ENCODE results near the gene NNAT. TPM values are rescaled to one million over a fixed set of nuclear protein-coding genes. Genes with fewer than 3 reads are reported as not detected.

NNAT gene
- total RNA-seq, 1 donor from 2014 or later, result 8.3 TPM

DNA sequence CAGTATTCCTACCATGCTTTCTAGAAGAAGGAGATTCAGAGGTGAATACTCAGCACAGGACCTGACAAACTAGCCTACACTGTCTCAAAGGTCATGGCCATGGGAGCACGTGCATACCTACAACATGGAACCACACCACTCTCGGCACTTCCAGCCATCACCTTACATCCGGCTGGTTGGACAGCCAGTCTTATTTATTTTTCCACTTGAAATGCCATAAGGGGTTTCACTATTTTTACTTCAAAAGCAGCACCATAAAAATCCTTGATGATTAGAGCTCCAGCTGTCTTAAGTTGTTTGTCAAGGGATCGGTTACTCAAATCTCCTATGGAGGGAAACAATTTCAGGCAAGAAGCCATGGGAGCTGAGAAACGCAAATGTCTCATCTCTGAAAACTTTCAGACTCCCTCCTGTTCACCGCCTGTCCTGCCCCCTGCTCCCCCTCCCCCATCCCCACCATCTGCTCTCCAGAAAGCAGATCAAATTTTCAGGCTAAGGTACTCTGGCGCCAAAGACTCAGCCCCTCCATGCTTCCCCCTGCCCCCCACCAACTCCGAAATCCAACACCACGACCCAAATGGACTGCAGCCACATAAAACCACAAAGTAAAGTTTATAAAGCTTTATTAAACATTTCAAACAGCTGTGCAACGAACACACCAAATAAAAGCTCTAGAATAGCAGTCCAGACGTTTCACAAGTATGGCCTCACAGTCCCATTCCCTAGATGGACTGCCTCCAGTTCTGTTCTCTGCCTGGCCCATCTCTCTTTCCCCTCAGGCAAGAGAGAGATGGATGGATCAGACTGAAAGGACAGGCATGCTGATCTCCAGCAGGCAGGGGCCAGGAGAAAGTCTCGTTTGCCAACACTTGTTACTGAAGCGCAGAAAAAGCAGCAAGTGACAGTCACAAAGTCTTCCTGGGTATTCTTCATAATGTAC is 4.0 kb upstream of the NNAT start:
- TF ChIP-seq CTCF (IDR thresholded peaks at IDR 0.05) (no peak), POLR2AphosphoS5 (IDR thresholded peaks at IDR 0.05; ENCODE audit: insufficient read depth in 1 of 2, low read depth in 1 of 2) (no peak), POLR2A (IDR thresholded peaks at IDR 0.05) (no peak)
- peaks cover 57% of the 10 kb centered on the region for H3K4me1 ChIP-seq
- intact Hi-C loops (cut with DNase I), result no loop called here
- peaks cover 0 to 20% of the 10 kb centered on the region in 2 donors for H3K36me3 ChIP-seq
- H3K27ac ChIP-seq, result peak overlapping the region; percentile 25
- H3K9me3 ChIP-seq, result no peaks in the 10 kb centered on the region
- no peak for DNase-seq (ENCODE audit: extremely low spot score in 2 of 2)
- no peak overlapping the region for H3K4me3 ChIP-seq
- H3K27me3 ChIP-seq, result no peaks in the 10 kb centered on the region

- Histone ChIP-seq H3K4me3 (no peak overlapping the region), H3K4me1 (peaks cover 63% of the 10 kb centered on the region), H3K27ac (peak overlapping the region; percentile 25), H3K36me3 (peaks cover 0 to 20% of the 10 kb centered on the region in 2 donors), H3K9me3 (no peaks in the 10 kb centered on the region), H3K27me3 (no peaks in the 10 kb centered on the region)
- no peak for DNase-seq (ENCODE audit: extremely low spot score in 2 of 2)
- intact Hi-C loops (cut with DNase I), result no loop called here
- TF ChIP-seq POLR2AphosphoS5 (IDR thresholded peaks at IDR 0.05; ENCODE audit: insufficient read depth in 1 of 2, low read depth in 1 of 2) (no peak), CTCF (IDR thresholded peaks at IDR 0.05) (no peak), POLR2A (IDR thresholded peaks at IDR 0.05) (no peak)
Observed at GRCh38 chr20:37518059-37518458, 3.0 kb upstream of the NNAT start.

DNA sequence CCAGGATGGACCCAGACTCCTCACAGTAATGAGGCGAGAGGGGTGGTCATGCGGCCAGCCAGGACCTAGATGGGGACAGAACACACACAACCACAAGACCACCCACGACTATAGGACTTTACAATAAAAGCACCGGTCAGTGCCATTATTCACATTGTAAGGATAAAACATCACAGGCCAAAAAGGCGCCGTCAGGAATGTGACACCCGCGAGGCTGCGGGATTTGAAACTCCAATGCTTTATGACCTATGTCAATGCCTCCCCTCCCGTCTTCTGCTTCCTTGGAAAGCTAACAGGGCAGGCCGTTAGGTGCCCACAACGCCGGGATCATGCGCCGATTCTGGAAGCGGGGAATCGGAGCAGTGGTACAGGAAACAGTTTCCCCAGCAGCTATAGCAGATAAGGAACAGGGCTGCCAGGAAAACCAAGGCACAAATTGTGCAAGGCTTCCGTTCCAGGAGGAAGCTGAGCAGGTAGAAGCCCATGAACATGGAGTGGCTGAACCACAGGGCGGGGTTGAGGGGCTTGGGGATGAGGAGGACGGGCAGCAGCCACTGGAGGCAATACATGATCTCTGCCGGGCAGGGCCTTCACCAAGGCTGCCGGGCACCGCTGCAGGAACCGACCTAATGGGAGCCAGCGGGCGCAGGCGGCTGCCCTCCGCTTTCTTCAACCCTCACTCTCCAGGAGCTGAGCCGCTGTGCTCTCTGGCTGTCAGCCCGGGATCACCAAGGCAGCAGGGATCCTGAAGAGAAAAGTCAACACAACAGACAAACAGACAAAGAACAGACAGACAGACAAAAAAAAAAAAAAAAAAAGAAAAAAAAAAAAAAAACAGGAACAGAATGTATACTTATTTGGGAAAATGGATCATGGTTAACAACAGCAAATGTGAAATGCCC is 2.2 kb upstream of the NNAT start:
- Histone ChIP-seq H3K4me3 (no peak overlapping the region), H3K27ac (peak overlapping the region; percentile 25), H3K9me3 (no peaks in the 10 kb centered on the region), H3K4me1 (peaks cover 71% of the 10 kb centered on the region), H3K36me3 (peaks cover 0 to 18% of the 10 kb centered on the region in 2 donors), H3K27me3 (no peaks in the 10 kb centered on the region)
- intact Hi-C loops (cut with DNase I), result no loop called here
- TF ChIP-seq POLR2AphosphoS5 (IDR thresholded peaks at IDR 0.05; ENCODE audit: insufficient read depth in 1 of 2, low read depth in 1 of 2), result no peak
- no peak for TF ChIP-seq POLR2A (IDR thresholded peaks at IDR 0.05)
- TF ChIP-seq CTCF (IDR thresholded peaks at IDR 0.05), result no peak
- DNase-seq (ENCODE audit: extremely low spot score in 2 of 2), result no peak

DNA sequence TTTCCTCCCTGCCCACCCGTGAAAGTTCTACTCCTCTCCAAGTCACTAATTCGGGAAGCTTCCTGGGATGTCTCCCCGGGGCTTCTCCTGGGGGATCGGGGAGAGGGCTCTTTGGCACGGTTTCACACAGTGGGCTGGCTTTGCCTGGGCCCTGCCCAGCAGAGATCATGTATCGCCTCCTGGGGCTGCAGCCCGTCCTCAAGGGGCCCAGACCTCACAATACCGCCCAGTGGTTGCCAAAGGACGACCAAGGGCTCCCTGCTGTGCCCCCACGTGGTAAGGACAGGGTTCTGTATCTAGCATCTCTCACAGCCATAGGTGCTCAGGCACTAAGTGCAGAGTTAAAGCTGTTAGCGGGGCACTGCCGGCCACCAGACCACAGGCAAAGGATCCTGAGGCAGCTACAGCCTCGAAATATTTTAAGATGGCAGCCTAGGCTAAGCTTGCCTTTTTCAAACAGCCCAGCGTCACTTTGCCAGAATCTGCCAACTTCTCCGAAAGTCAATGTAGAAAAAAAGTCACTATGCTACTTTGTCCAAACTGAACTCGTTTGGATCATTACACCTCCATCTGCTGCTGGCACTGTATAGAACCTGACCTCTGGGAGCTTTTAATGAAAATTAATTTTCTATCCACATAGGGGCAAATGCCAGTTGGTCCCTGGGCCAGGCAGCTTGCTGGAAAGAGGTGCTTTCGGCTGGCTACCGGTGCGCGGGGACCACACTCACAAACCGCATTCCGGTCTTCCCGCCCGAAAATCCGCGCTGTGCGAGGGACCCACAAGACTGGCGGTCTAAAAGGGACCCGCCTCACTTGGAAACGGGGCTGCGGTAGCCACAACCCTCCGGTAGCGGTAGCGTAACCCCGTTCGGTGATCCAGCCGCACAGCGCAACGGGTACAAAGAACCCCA is 1.3 kb upstream of the NNAT start:
- TF ChIP-seq CTCF (IDR thresholded peaks at IDR 0.05) (no peak), POLR2AphosphoS5 (IDR thresholded peaks at IDR 0.05; ENCODE audit: insufficient read depth in 1 of 2, low read depth in 1 of 2) (no peak), POLR2A (IDR thresholded peaks at IDR 0.05) (no peak)
- Histone ChIP-seq H3K4me3 (no peak overlapping the region), H3K27ac (no peak overlapping the region), H3K36me3 (peaks cover 0 to 9% of the 10 kb centered on the region in 2 donors), H3K4me1 (peaks cover 80% of the 10 kb centered on the region), H3K27me3 (no peaks in the 10 kb centered on the region), H3K9me3 (no peaks in the 10 kb centered on the region)
- intact Hi-C loops (cut with DNase I), result no loop called here
- no peak for DNase-seq (ENCODE audit: extremely low spot score in 2 of 2)
